T-helper 1 cell treated with Interleukin-12 subunit alpha and Interleukin-12 subunit beta and Interleukin-4 antibody, amounts not matched to agents 30 μg/mL and 1 μg/mL, for 36 hours (primary cell): ENCODE measurements around the gene EMILIN2.
"Not testable (repeated sequence)": the region's sequence is repeated elsewhere in the genome, so short reads cannot be mapped to it uniquely, and the experiment has no call there.

ENCODE experiments used
- H3K27ac Mint-ChIP-seq: one replicate; pipeline ENCODE4 v1.8.0; 2021; ENCODE audit warnings: mild to moderate bottlenecking, mixed read lengths
- H3K27me3 Mint-ChIP-seq: one replicate; pipeline ENCODE4 v1.8.0; 2021; ENCODE audit warnings: low read depth, mixed read lengths
- H3K36me3 Mint-ChIP-seq: one replicate; pipeline ENCODE4 v1.8.0; 2021; ENCODE audit warnings: low read depth, mixed read lengths
- H3K4me1 Mint-ChIP-seq: one replicate; pipeline ENCODE4 v1.8.0; 2021; ENCODE audit warnings: low read depth, mixed read lengths
- H3K4me3 Mint-ChIP-seq: one replicate; pipeline ENCODE4 v1.8.0; 2021; ENCODE audit warnings: mild to moderate bottlenecking, moderate library complexity, mixed read lengths
- H3K9me3 Mint-ChIP-seq: one replicate; pipeline ENCODE4 v1.8.0; 2021; ENCODE audit warnings: mixed read lengths

The EMILIN2 gene

GRCh38 chr18:2846636-2847316 lies at the start of gene EMILIN2:
Gene EMILIN2 (plus strand): TSS chr18:2847006. CDS start chr18:2847189, 183 bp downstream.
- H3K9me3 Mint-ChIP-seq = no peaks in the 10 kb centered on the region
- peak within 1 kb of the TSS; percentile 50 for H3K27ac Mint-ChIP-seq
- peaks cover 57% of the 10 kb centered on the region for H3K27me3 Mint-ChIP-seq
- peak within 1 kb of the TSS; percentile 90 for H3K4me3 Mint-ChIP-seq
- peaks cover 20% of the 10 kb centered on the region for H3K4me1 Mint-ChIP-seq
- peaks cover 4% of the 10 kb centered on the region for H3K36me3 Mint-ChIP-seq

- Mint-ChIP-seq H3K27ac (no peak overlapping the region), H3K36me3 (peaks cover 43% of the 10 kb centered on the region)
Measured at GRCh38 chr18:2797951-2798350, 48.9 kb upstream of the EMILIN2 start.

GRCh38 chr18:2799369-2799768 lies 47.4 kb upstream of the EMILIN2 start:
- no peaks in the 10 kb centered on the region for H3K4me1 Mint-ChIP-seq
- peaks cover 43% of the 10 kb centered on the region for H3K36me3 Mint-ChIP-seq
- no peak overlapping the region for H3K27ac Mint-ChIP-seq
- no peak overlapping the region for H3K4me3 Mint-ChIP-seq
- H3K27me3 Mint-ChIP-seq = no peaks in the 10 kb centered on the region
- no peaks in the 10 kb centered on the region for H3K9me3 Mint-ChIP-seq

More at GRCh38 chr18:2797951-2798350, 48.9 kb upstream of the EMILIN2 start:
- Mint-ChIP-seq H3K9me3 (no peaks in the 10 kb centered on the region), H3K4me3 (no peak overlapping the region), H3K27me3 (no peaks in the 10 kb centered on the region), H3K4me1 (peaks cover 2% of the 10 kb centered on the region)

- peaks cover 9% of the 10 kb centered on the region for H3K9me3 Mint-ChIP-seq
- peaks cover 26% of the 10 kb centered on the region for H3K36me3 Mint-ChIP-seq
- H3K4me3 Mint-ChIP-seq = no peak overlapping the region
- no peaks in the 10 kb centered on the region for H3K27me3 Mint-ChIP-seq
- H3K27ac Mint-ChIP-seq = no peak overlapping the region
- H3K4me1 Mint-ChIP-seq = no peaks in the 10 kb centered on the region
Measured at GRCh38 chr18:2805970-2806943, 40.5 kb upstream of the EMILIN2 start.

GRCh38 chr18:2808640-2809039 lies 38.2 kb upstream of the EMILIN2 start:
- H3K36me3 Mint-ChIP-seq = peaks cover 22% of the 10 kb centered on the region
- H3K27ac Mint-ChIP-seq = not testable (repeated sequence)

GRCh38 chr18:2809666-2810183 lies 37.1 kb upstream of the EMILIN2 start:
- not testable (repeated sequence) for H3K27ac Mint-ChIP-seq, H3K27me3 Mint-ChIP-seq, H3K4me3 Mint-ChIP-seq, H3K4me1 Mint-ChIP-seq
- Mint-ChIP-seq H3K36me3 (peaks cover 19% of the 10 kb centered on the region), H3K9me3 (peaks cover 30% of the 10 kb centered on the region)

More at GRCh38 chr18:2808640-2809039, 38.2 kb upstream of the EMILIN2 start:
- H3K4me3 Mint-ChIP-seq, H3K4me1 Mint-ChIP-seq, H3K27me3 Mint-ChIP-seq: not testable (repeated sequence)
- H3K9me3 Mint-ChIP-seq = peaks cover 24% of the 10 kb centered on the region

GRCh38 chr18:2811416-2811815 lies 35.4 kb upstream of the EMILIN2 start:
- Mint-ChIP-seq H3K27me3 (no peaks in the 10 kb centered on the region), H3K36me3 (peaks cover 10% of the 10 kb centered on the region), H3K9me3 (peaks cover 35% of the 10 kb centered on the region), H3K4me3 (no peak overlapping the region), H3K4me1 (no peaks in the 10 kb centered on the region), H3K27ac (no peak overlapping the region)

- Mint-ChIP-seq H3K4me1 (no peaks in the 10 kb centered on the region), H3K36me3 (no peaks in the 10 kb centered on the region)
Measured at GRCh38 chr18:2814928-2815327, 31.9 kb upstream of the EMILIN2 start.

GRCh38 chr18:2818281-2818680 lies 28.5 kb upstream of the EMILIN2 start:
- H3K4me3 Mint-ChIP-seq = no peak overlapping the region
- H3K27ac Mint-ChIP-seq = no peak overlapping the region

More at GRCh38 chr18:2814928-2815327, 31.9 kb upstream of the EMILIN2 start:
- no peak overlapping the region for H3K4me3 Mint-ChIP-seq
- H3K27ac Mint-ChIP-seq = no peak overlapping the region
- peaks cover 49% of the 10 kb centered on the region for H3K9me3 Mint-ChIP-seq
- no peaks in the 10 kb centered on the region for H3K27me3 Mint-ChIP-seq

GRCh38 chr18:2821695-2822094 lies 25.1 kb upstream of the EMILIN2 start:
- peaks cover 17% of the 10 kb centered on the region for H3K9me3 Mint-ChIP-seq
- H3K27ac Mint-ChIP-seq = no peak overlapping the region
- no peaks in the 10 kb centered on the region for H3K4me1 Mint-ChIP-seq
- no peak overlapping the region for H3K4me3 Mint-ChIP-seq
- no peaks in the 10 kb centered on the region for H3K36me3 Mint-ChIP-seq
- H3K27me3 Mint-ChIP-seq = no peaks in the 10 kb centered on the region

More at GRCh38 chr18:2818281-2818680, 28.5 kb upstream of the EMILIN2 start:
- Mint-ChIP-seq H3K4me1 (no peaks in the 10 kb centered on the region), H3K27me3 (no peaks in the 10 kb centered on the region), H3K36me3 (no peaks in the 10 kb centered on the region), H3K9me3 (peaks cover 29% of the 10 kb centered on the region)

- H3K4me3 Mint-ChIP-seq = no peak overlapping the region
- H3K27me3 Mint-ChIP-seq = no peaks in the 10 kb centered on the region
- H3K9me3 Mint-ChIP-seq = peaks cover 14% of the 10 kb centered on the region
- no peaks in the 10 kb centered on the region for H3K36me3 Mint-ChIP-seq
- no peak overlapping the region for H3K27ac Mint-ChIP-seq
- no peaks in the 10 kb centered on the region for H3K4me1 Mint-ChIP-seq
Measured at GRCh38 chr18:2822213-2822921, 24.4 kb upstream of the EMILIN2 start.

GRCh38 chr18:2823202-2823601 lies 23.6 kb upstream of the EMILIN2 start:
- Mint-ChIP-seq H3K4me1 (no peaks in the 10 kb centered on the region), H3K36me3 (no peaks in the 10 kb centered on the region), H3K27me3 (no peaks in the 10 kb centered on the region), H3K27ac (no peak overlapping the region), H3K9me3 (peaks cover 6% of the 10 kb centered on the region), H3K4me3 (no peak overlapping the region)

- Mint-ChIP-seq H3K4me1 (no peaks in the 10 kb centered on the region), H3K9me3 (peaks cover 3% of the 10 kb centered on the region), H3K27ac (no peak overlapping the region), H3K4me3 (no peak overlapping the region), H3K36me3 (no peaks in the 10 kb centered on the region), H3K27me3 (no peaks in the 10 kb centered on the region)
Measured at GRCh38 chr18:2823966-2824365, 22.8 kb upstream of the EMILIN2 start.

GRCh38 chr18:2824865-2825264 lies 21.9 kb upstream of the EMILIN2 start:
- Mint-ChIP-seq H3K27me3 (no peaks in the 10 kb centered on the region), H3K4me1 (no peaks in the 10 kb centered on the region), H3K4me3 (no peak overlapping the region), H3K27ac (no peak overlapping the region), H3K36me3 (no peaks in the 10 kb centered on the region), H3K9me3 (peaks cover 3% of the 10 kb centered on the region)
